IMR-90 (cell line): ENCODE data around the gene ANKRD53.

Experiments
- CTCF ChIP-seq: conservative IDR thresholded peaks from 2 replicates; pipeline ENCODE4 v1.5.1; 2012; ENCODE audit warnings: mild to moderate bottlenecking, low read depth, low read length, improper control_type of control experiment
- POLR2A ChIP-seq: IDR thresholded peaks from 2 replicates; pipeline ENCODE4 v1.6.1; 2012; ENCODE audit warnings: mild to moderate bottlenecking, low read depth, low read length
- RFX5 ChIP-seq: IDR thresholded peaks from 2 replicates; pipeline ENCODE4 v1.8.0; 2012; ENCODE audit warnings: low read depth, mild to moderate bottlenecking, low read length, moderate library complexity

- TF ChIP-seq CTCF = no peak
- no peak for TF ChIP-seq POLR2A
- no peak for TF ChIP-seq RFX5
Measured at GRCh38 chr2:70979626-70980025, 1.2 kb downstream of the ANKRD53 start.
